ENCODE data around the gene CSF2RB. TPM values are rescaled to one million over a fixed set of nuclear protein-coding genes. Genes with fewer than 3 reads are reported as not detected.

The CSF2RB gene
- total and polyA plus RNA-seq, 2 donors (not counting 3 experiments of a cell fraction or from before 2014, with no cell fraction given), result 20.6 to 68.2 TPM

GRCh38 chr22:36930041-36930935 is 16.9 kb downstream of the CSF2RB start:
- POLR2A ChIA-PET, result no interaction called here
- intact Hi-C loops (cut with micrococcal nuclease), result no loop called here
- H3K27ac ChIP-seq (ENCODE audit: insufficient read depth, low read depth, low read length), result no peak overlapping the region

More at GRCh38 chr22:36930041-36930935, 16.9 kb downstream of the CSF2RB start:
- H3K4me1 ChIP-seq (ENCODE audit: control insufficient read depth, extremely low read depth, insufficient read depth, low read length), result no peaks in the 10 kb centered on the region
- dilution Hi-C loops (cut with MboI; ENCODE audit: extremely low pct_ligation_motif_present, low sequenced_read_pairs), result no loop called here
- CTCF ChIA-PET, result no interaction called here
- DNase-seq (ENCODE audit: low read depth, low spot score), result no peak
- H3K9me3 ChIP-seq (replicated peaks; ENCODE audit: control insufficient read depth, insufficient read depth, low read length), result no peaks in the 10 kb centered on the region
- no peaks in the 10 kb centered on the region for H3K27me3 ChIP-seq (ENCODE audit: control insufficient read depth in 2 of 2, insufficient read depth in 2 of 2, low read length in 2 of 2)
- H3K9me1 ChIP-seq (replicated peaks; ENCODE audit: control insufficient read depth, extremely low read depth, insufficient read depth, low read length), result no peaks in the 10 kb centered on the region
- H3K4me3 ChIP-seq (replicated peaks in 1 of 3; ENCODE audit: insufficient read depth in 1 of 3, low read depth in 1 of 3, low read length in 3 of 3), result no peak overlapping the region
- no peaks in the 10 kb centered on the region for H4K20me1 ChIP-seq (replicated peaks; ENCODE audit: control insufficient read depth, extremely low read depth, insufficient read depth, low read length)
- no peak for FAIRE-seq
- no TSS peak for BruUV-seq (replicated peaks)
- no peak for TF ChIP-seq CTCF (IDR thresholded peaks at IDR 0.05; ENCODE audit: extremely low read depth in 1 of 2, insufficient read depth in 1 of 2, low read depth in 1 of 2, low read length in 2 of 2)
- no peak overlapping the region for H3K9ac ChIP-seq (replicated peaks; ENCODE audit: extremely low read depth, insufficient read depth, low read length)
- peaks cover 3 to 57% of the 10 kb centered on the region in 2 experiments for H3K36me3 ChIP-seq (ENCODE audit: control insufficient read depth in 2 of 2, extremely low read depth in 1 of 2, insufficient read depth in 2 of 2, low read length in 2 of 2)
- H3K4me2 ChIP-seq (ENCODE audit: insufficient read depth, low read length), result no peak overlapping the region
- no peaks in the 10 kb centered on the region for H3K79me2 ChIP-seq (ENCODE audit: control insufficient read depth, insufficient read depth, low read length)
- no peak overlapping the region for H2AFZ ChIP-seq (ENCODE audit: low read depth, low read length)
